A673 (cell line): ENCODE measurements around the gene ENOX2.

Experiments
- CTCF ChIP-seq: fragments of 300-800, 200-600 bp; sonication (generic); conservative IDR thresholded peaks from 2 replicates; pipeline ENCODE4 v1.5.1; 2017; ENCODE audit warnings: low read depth, mild to moderate bottlenecking, antibody characterized with exemption, low read length, moderate library complexity, mixed read lengths
- EZH2 ChIP-seq: fragments of 200-600 bp; sonication (generic); IDR thresholded peaks from 2 replicates; pipeline ENCODE4 v1.6.1; 2017; ENCODE audit warnings: borderline replicate concordance, low read depth, mild to moderate bottlenecking, mixed read lengths, antibody characterized with exemption, low read length; ENCODE audit not compliant: poor library complexity, severe bottlenecking

- TF ChIP-seq CTCF (no peak), EZH2 (no peak)
These were observed 277.6 kb downstream of the ENOX2 start for GRCh38 chrX:130625386-130625785.
